Keratinocyte (primary cell): ENCODE measurements around the gene KRT40. TPM values are rescaled to one million over a fixed set of nuclear protein-coding genes. Genes with fewer than 3 reads are reported as not detected.

Experiments used
- DNase-seq: peaks from one replicate; pipeline ENCODE4 v3.0.0-alpha.2; 2011; ENCODE audit warnings: low read depth, missing footprints, low spot score
- FAIRE-seq: peaks from 2 replicates; lab custom pipeline; 2011; peaks lifted over from hg19 to GRCh38; lab: Jason Lieb, UNC
- H2AFZ ChIP-seq: 2 replicates; pipeline ENCODE4 v1.6.0; 2012; ENCODE audit warnings: low read length, control low read depth, inconsistent platforms; ENCODE audit not compliant: control insufficient read depth
- H3K27ac ChIP-seq: 2 replicates; pipeline ENCODE4 v1.5.1; 2011; ENCODE audit warnings: low read length; ENCODE audit not compliant: control insufficient read depth, insufficient read depth
- H3K27me3 ChIP-seq: 3 replicates; pipeline ENCODE4 v1.6.0; 2011; ENCODE audit warnings: low read length; ENCODE audit not compliant: control insufficient read depth, insufficient read depth; ENCODE audit errors: extremely low read depth
- H3K36me3 ChIP-seq, 2 experiments: 2 replicates in 1 of 2; 3 replicates in 1 of 2; pipeline ENCODE4 v1.5.1; 2011; ENCODE audit warnings: low read length in 2 of 2, mild to moderate bottlenecking in 1 of 2; ENCODE audit not compliant: control insufficient read depth in 2 of 2, insufficient read depth in 2 of 2; ENCODE audit errors: extremely low read depth in 1 of 2
- H3K4me1 ChIP-seq: 3 replicates; pipeline ENCODE4 v1.5.1; 2011; ENCODE audit warnings: low read length; ENCODE audit not compliant: control insufficient read depth, insufficient read depth; ENCODE audit errors: extremely low read depth
- H3K4me2 ChIP-seq: 3 replicates; pipeline ENCODE4 v1.6.0; 2011; ENCODE audit warnings: low read depth, low read length; ENCODE audit not compliant: control insufficient read depth, insufficient read depth; ENCODE audit errors: extremely low read depth
- H3K4me3 ChIP-seq, 3 experiments: fragments of 200-600 bp in 1 of 3; sonication (generic) in 1 of 3; 2 replicates in 2 of 3; 3 replicates in 1 of 3; pipeline ENCODE4 v1.5.1; 2011 to 2016; ENCODE audit warnings: low read length in 3 of 3, mild to moderate bottlenecking in 3 of 3, control low read depth in 2 of 3, inconsistent platforms in 1 of 3, low read depth in 1 of 3, mixed read lengths in 1 of 3, mixed run types in 1 of 3, moderate library complexity in 1 of 3; ENCODE audit not compliant: control insufficient read depth in 2 of 3, insufficient read depth in 2 of 3; ENCODE audit errors: extremely low read depth in 1 of 3
- H3K79me2 ChIP-seq: 2 replicates; pipeline ENCODE4 v1.6.0; 2012; ENCODE audit warnings: low read length; ENCODE audit not compliant: control insufficient read depth, insufficient read depth
- H3K9ac ChIP-seq: 3 replicates; pipeline ENCODE4 v1.6.0; 2011; ENCODE audit warnings: low read length; ENCODE audit not compliant: control insufficient read depth, insufficient read depth; ENCODE audit errors: extremely low read depth
- H3K9me1 ChIP-seq: 3 replicates; pipeline ENCODE4 v1.6.0; 2011; ENCODE audit warnings: low read length; ENCODE audit not compliant: control insufficient read depth, insufficient read depth; ENCODE audit errors: extremely low read depth
- H3K9me3 ChIP-seq: 2 replicates; pipeline ENCODE4 v1.5.1; 2012; ENCODE audit warnings: low read depth, low read length; ENCODE audit not compliant: control insufficient read depth
- H4K20me1 ChIP-seq: 3 replicates; pipeline ENCODE4 v1.6.0; 2011; ENCODE audit warnings: low read length; ENCODE audit not compliant: control insufficient read depth, insufficient read depth; ENCODE audit errors: extremely low read depth
- EZH2 ChIP-seq: IDR thresholded peaks from one replicate; pipeline ENCODE4 v1.6.1; 2012; ENCODE audit warnings: inconsistent platforms, mild to moderate bottlenecking, low read length, moderate library complexity
- dilution Hi-C: fragments of 300-500 bp; cut with MboI; formaldehyde crosslinking; loops from one replicate; pipeline ENCODE4 v1.7.0; 2020; ENCODE audit warnings: low sequenced_read_pairs; ENCODE audit not compliant: extremely low pct_ligation_motif_present
- polyA plus RNA-seq, 5 experiments: library from polyadenylated mRNA; depleted of rRNA in 3 of 5; stranded (reverse) in 3 of 5; stranded (forward) in 1 of 5; unstranded in 1 of 5; fragments of >200 nt; gene quantifications; 1 replicate in 1 of 5; 2 replicates in 3 of 5; 3 replicates in 1 of 5; pipeline versions ENCODE4 v1.2.1 to v1.2.3, GENCODE V29; 2011 to 2012; ENCODE audit warnings: missing spikeins in 2 of 5, low read depth in 1 of 5, low replicate concordance in 1 of 5
- TF ChIP-seq, protein P1 (sequence below), 3 experiments: IDR thresholded peaks in 1 of 3; conservative IDR thresholded peaks in 1 of 3; optimal IDR thresholded peaks in 1 of 3; 2 replicates in 2 of 3; 3 replicates in 1 of 3; pipeline versions ENCODE3 to v1.5.1; 2011; ENCODE audit warnings: low read length in 3 of 3, mild to moderate bottlenecking in 3 of 3, moderate library complexity in 2 of 3, control low read depth in 1 of 3, inconsistent platforms in 1 of 3; ENCODE audit not compliant: insufficient read depth in 2 of 3; ENCODE audit errors: extremely low read depth in 1 of 3

The KRT40 gene
- polyA plus RNA-seq, 1 donor (not counting 4 experiments of a cell fraction or from before 2014, with no cell fraction given): 0.03 TPM

DNA sequence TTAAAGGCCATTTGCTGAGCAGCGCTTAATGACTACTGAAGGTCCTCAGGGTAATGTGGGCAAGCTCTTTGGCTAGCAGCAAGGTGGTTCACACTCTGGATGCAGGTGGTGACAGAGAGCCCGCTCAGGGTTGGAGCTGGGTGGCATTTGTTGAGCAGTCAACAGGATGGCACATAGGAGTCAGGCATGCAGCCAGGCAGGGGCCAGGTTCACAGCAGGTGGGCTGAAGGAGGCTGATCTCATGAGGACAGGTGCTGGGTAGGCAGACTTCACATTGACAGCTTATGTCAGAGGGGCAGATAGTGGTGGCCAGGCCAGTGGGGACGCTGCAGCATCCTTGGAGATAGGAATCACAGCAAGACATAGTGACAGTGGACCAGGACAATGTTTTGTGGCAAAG lies 20.3 kb upstream of the KRT40 start:
- dilution Hi-C loops: no loop called here
- peaks cover 9% of the 10 kb centered on the region for H3K4me1 ChIP-seq
- H3K9me3 ChIP-seq: no peaks in the 10 kb centered on the region
- H3K4me3 ChIP-seq: no peak overlapping the region
- H3K27me3 ChIP-seq: no peaks in the 10 kb centered on the region
- H2AFZ ChIP-seq: no peak overlapping the region
- no peaks in the 10 kb centered on the region for H3K36me3 ChIP-seq
- no peaks in the 10 kb centered on the region for H4K20me1 ChIP-seq
- H3K27ac ChIP-seq: no peak overlapping the region
- H3K79me2 ChIP-seq: no peaks in the 10 kb centered on the region
- TF ChIP-seq, protein P1, sequence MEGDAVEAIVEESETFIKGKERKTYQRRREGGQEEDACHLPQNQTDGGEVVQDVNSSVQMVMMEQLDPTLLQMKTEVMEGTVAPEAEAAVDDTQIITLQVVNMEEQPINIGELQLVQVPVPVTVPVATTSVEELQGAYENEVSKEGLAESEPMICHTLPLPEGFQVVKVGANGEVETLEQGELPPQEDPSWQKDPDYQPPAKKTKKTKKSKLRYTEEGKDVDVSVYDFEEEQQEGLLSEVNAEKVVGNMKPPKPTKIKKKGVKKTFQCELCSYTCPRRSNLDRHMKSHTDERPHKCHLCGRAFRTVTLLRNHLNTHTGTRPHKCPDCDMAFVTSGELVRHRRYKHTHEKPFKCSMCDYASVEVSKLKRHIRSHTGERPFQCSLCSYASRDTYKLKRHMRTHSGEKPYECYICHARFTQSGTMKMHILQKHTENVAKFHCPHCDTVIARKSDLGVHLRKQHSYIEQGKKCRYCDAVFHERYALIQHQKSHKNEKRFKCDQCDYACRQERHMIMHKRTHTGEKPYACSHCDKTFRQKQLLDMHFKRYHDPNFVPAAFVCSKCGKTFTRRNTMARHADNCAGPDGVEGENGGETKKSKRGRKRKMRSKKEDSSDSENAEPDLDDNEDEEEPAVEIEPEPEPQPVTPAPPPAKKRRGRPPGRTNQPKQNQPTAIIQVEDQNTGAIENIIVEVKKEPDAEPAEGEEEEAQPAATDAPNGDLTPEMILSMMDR (optimal IDR thresholded peaks at IDR 0.05 in 1 of 3, IDR thresholded peaks at IDR 0.05 in 1 of 3, conservative IDR thresholded peaks at IDR 0.05 in 1 of 3; ENCODE audit: extremely low read depth in 1 of 3, insufficient read depth in 2 of 3, low read length in 3 of 3): no peak
- no peak for TF ChIP-seq EZH2
- H3K9ac ChIP-seq: no peak overlapping the region
- no peak overlapping the region for H3K4me2 ChIP-seq
- no peak for DNase-seq
- no peak for FAIRE-seq
- no peaks in the 10 kb centered on the region for H3K9me1 ChIP-seq

DNA sequence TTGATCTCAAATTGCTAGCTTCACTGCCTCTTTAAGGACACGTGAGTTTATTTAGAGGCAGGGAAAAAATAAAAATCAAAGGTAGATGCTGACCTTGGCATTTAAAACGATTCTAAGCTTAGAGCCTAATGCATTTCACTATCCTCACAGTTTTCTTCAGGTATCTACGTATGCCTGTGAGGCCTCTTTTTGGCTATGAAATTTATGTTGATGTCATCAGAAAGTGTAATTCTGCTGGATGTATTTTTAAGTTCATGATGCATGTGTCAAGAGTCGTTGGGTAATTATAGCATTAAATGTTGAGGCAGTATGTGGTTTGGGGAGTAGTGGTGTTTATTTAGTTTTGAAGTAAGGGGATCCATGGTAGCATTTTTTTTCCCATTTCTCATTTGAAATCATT lies 19.8 kb upstream of the KRT40 start:
- no peak overlapping the region for H3K4me3 ChIP-seq
- peaks cover 9% of the 10 kb centered on the region for H3K4me1 ChIP-seq
- H3K27me3 ChIP-seq: no peaks in the 10 kb centered on the region
- H3K9ac ChIP-seq: no peak overlapping the region
- TF ChIP-seq, protein P1 (optimal IDR thresholded peaks at IDR 0.05 in 1 of 3, IDR thresholded peaks at IDR 0.05 in 1 of 3, conservative IDR thresholded peaks at IDR 0.05 in 1 of 3; ENCODE audit: extremely low read depth in 1 of 3, insufficient read depth in 2 of 3, low read length in 3 of 3): no peak
- TF ChIP-seq EZH2: no peak
- FAIRE-seq (no peak), DNase-seq (no peak)
- H3K4me2 ChIP-seq: no peak overlapping the region
- no peak overlapping the region for H3K27ac ChIP-seq
- H3K9me3 ChIP-seq: no peaks in the 10 kb centered on the region
- no peaks in the 10 kb centered on the region for H3K36me3 ChIP-seq
- H3K79me2 ChIP-seq: no peaks in the 10 kb centered on the region
- no peaks in the 10 kb centered on the region for H3K9me1 ChIP-seq
- dilution Hi-C loops: no loop called here
- H2AFZ ChIP-seq: no peak overlapping the region
- H4K20me1 ChIP-seq: no peaks in the 10 kb centered on the region
